Choroid plexus epithelial cell (primary cell): ENCODE results near the gene TGM2.

ENCODE experiments used
- DNase-seq: peaks from one replicate; pipeline ENCODE4 v3.0.0-alpha.2; 2010; ENCODE audit warnings: low read depth
- H3K4me3 ChIP-seq: 2 replicates; pipeline ENCODE4 v1.5.1; 2011; ENCODE audit warnings: low read depth, mild to moderate bottlenecking, control low read depth, low read length, moderate library complexity
- CTCF ChIP-seq: conservative IDR thresholded peaks from 2 replicates; pipeline ENCODE4 v1.5.1; 2011; ENCODE audit warnings: low read depth, mild to moderate bottlenecking, control low read depth, inconsistent platforms, low read length, moderate library complexity

Gene TGM2

GRCh38 chr20:38119446-38119845 is 45.6 kb downstream of the TGM2 start:
- DNase-seq = no peak
- no peak for TF ChIP-seq CTCF
- no peak overlapping the region for H3K4me3 ChIP-seq

- no peak for TF ChIP-seq CTCF
- peak; percentile 84 for DNase-seq
Measured at GRCh38 chr20:38117635-38118034, 47.4 kb downstream of the TGM2 start.

GRCh38 chr20:38117205-38117604 is 47.9 kb downstream of the TGM2 start:
- no peak overlapping the region for H3K4me3 ChIP-seq
- DNase-seq = no peak
- TF ChIP-seq CTCF = no peak

More at GRCh38 chr20:38117635-38118034, 47.4 kb downstream of the TGM2 start:
- no peak overlapping the region for H3K4me3 ChIP-seq

- no peak for TF ChIP-seq CTCF
- no peak overlapping the region for H3K4me3 ChIP-seq
- DNase-seq = no peak
Measured at GRCh38 chr20:38116409-38117165, 48.5 kb downstream of the TGM2 start.

- no peak for DNase-seq
- no peak for TF ChIP-seq CTCF
- H3K4me3 ChIP-seq = no peak overlapping the region
Measured at GRCh38 chr20:38115896-38116295, 49.2 kb downstream of the TGM2 start.

- peak; percentile 45 for TF ChIP-seq CTCF
- H3K4me3 ChIP-seq = no peak overlapping the region
- no peak for DNase-seq
Measured at GRCh38 chr20:38115205-38115604, 49.9 kb downstream of the TGM2 start.

- TF ChIP-seq CTCF = no peak
- H3K4me3 ChIP-seq = no peak overlapping the region
- DNase-seq = peak; percentile 83
Measured at GRCh38 chr20:38114353-38114791, 50.7 kb downstream of the TGM2 start.
